ENCODE results near the gene VPS35L. TPM values are rescaled to one million over a fixed set of nuclear protein-coding genes. Genes with fewer than 3 reads are reported as not detected.

Gene VPS35L
- total and polyA plus RNA-seq, 10 of the 15 experiments (the other 5 are each of a cell fraction or from before 2014, with no cell fraction given): 14.9 to 44.1 (median 26.3) TPM

- peaks cover 11% of the 10 kb centered on the region for H3K4me1 ChIP-seq (ENCODE audit: control insufficient read depth, insufficient read depth, low read length)
- in situ Hi-C loops (cut with MboI): loop anchor here (10.0 kb wide), 1 partner anchor 730 kb away; the partner anchor contains the start of gene RPS15A
- TF ChIP-seq CBX5 (IDR thresholded peaks at IDR 0.05; ENCODE audit: low read depth) (no peak), RBBP5 (conservative IDR thresholded peaks at IDR 0.05) (no peak), SMC3 (IDR thresholded peaks at IDR 0.05; ENCODE audit: borderline replicate concordance, low read length) (no peak), ZZZ3 (IDR thresholded peaks at IDR 0.05; ENCODE audit: control insufficient read depth, insufficient read length, low read depth) (no peak), ZNF687 (IDR thresholded peaks at IDR 0.05) (no peak), MEF2B (IDR thresholded peaks at IDR 0.05; ENCODE audit: partially characterized antibody, poor library complexity, severe bottlenecking) (no peak), SPI1 (IDR thresholded peaks at IDR 0.05; ENCODE audit: borderline replicate concordance, insufficient read depth, low read depth, low read length) (0 out of 2 replicates have a peak, but pooled peaks have one; percentile 15), YY1 (IDR thresholded peaks at IDR 0.05; ENCODE audit: low read depth, low read length) (peak; percentile 84), PML (IDR thresholded peaks at IDR 0.05; ENCODE audit: low read length) (0 out of 2 replicates have a peak, but pooled peaks have one; percentile 38), MXI1 (IDR thresholded peaks at IDR 0.05; ENCODE audit: low read depth, low read length) (peak; percentile 63; the same call in 1 of the 2 replicates)
- TF ChIP-seq, protein P1, sequence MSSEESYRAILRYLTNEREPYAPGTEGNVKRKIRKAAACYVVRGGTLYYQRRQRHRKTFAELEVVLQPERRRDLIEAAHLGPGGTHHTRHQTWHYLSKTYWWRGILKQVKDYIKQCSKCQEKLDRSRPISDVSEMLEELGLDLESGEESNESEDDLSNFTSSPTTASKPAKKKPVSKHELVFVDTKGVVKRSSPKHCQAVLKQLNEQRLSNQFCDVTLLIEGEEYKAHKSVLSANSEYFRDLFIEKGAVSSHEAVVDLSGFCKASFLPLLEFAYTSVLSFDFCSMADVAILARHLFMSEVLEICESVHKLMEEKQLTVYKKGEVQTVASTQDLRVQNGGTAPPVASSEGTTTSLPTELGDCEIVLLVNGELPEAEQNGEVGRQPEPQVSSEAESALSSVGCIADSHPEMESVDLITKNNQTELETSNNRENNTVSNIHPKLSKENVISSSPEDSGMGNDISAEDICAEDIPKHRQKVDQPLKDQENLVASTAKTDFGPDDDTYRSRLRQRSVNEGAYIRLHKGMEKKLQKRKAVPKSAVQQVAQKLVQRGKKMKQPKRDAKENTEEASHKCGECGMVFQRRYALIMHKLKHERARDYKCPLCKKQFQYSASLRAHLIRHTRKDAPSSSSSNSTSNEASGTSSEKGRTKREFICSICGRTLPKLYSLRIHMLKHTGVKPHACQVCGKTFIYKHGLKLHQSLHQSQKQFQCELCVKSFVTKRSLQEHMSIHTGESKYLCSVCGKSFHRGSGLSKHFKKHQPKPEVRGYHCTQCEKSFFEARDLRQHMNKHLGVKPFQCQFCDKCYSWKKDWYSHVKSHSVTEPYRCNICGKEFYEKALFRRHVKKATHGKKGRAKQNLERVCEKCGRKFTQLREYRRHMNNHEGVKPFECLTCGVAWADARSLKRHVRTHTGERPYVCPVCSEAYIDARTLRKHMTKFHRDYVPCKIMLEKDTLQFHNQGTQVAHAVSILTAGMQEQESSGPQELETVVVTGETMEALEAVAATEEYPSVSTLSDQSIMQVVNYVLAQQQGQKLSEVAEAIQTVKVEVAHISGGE (CRISPR knock-in tag; IDR thresholded peaks at IDR 0.05): no peak
- TF ChIP-seq, protein P2, sequence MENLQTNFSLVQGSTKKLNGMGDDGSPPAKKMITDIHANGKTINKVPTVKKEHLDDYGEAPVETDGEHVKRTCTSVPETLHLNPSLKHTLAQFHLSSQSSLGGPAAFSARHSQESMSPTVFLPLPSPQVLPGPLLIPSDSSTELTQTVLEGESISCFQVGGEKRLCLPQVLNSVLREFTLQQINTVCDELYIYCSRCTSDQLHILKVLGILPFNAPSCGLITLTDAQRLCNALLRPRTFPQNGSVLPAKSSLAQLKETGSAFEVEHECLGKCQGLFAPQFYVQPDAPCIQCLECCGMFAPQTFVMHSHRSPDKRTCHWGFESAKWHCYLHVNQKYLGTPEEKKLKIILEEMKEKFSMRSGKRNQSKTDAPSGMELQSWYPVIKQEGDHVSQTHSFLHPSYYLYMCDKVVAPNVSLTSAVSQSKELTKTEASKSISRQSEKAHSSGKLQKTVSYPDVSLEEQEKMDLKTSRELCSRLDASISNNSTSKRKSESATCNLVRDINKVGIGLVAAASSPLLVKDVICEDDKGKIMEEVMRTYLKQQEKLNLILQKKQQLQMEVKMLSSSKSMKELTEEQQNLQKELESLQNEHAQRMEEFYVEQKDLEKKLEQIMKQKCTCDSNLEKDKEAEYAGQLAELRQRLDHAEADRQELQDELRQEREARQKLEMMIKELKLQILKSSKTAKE (IDR thresholded peaks at IDR 0.05; ENCODE audit: low read depth, poor library complexity, severe bottlenecking): peak; percentile 49
Measured at GRCh38 chr16:19524616-19525384, 30.7 kb upstream of the VPS35L start.

More at GRCh38 chr16:19524616-19525384, 30.7 kb upstream of the VPS35L start:
- Histone ChIP-seq H3K4me3 (peak overlapping the region; percentile 69), H3K27ac (ENCODE audit: control insufficient read depth, insufficient read depth) (peak overlapping the region; percentile 72), H3K9ac (ENCODE audit: control insufficient read depth, insufficient read depth, low read length) (peak overlapping the region; percentile 57), H3K4me2 (ENCODE audit: control insufficient read depth, insufficient read depth) (peak overlapping the region; percentile 84), H2AFZ (ENCODE audit: control insufficient read depth, low read depth, low read length) (peak overlapping the region; percentile 89), H3K36me3 (ENCODE audit: control insufficient read depth in 2 of 2, insufficient read depth in 2 of 2, low read length in 1 of 2) (no peaks in the 10 kb centered on the region; a peak in 2 of 4 replicates), H3K27me3 (replicated peaks in 1 of 2; ENCODE audit: control insufficient read depth in 2 of 2, insufficient read depth in 2 of 2, low read length in 1 of 2) (no peaks in the 10 kb centered on the region), H4K20me1 (ENCODE audit: control insufficient read depth, insufficient read depth) (no peaks in the 10 kb centered on the region), H3K9me3 (replicated peaks; ENCODE audit: control insufficient read depth, insufficient read depth, low read length) (no peaks in the 10 kb centered on the region), H3K79me2 (ENCODE audit: control insufficient read depth, insufficient read depth, low read length) (peaks cover 56% of the 10 kb centered on the region)
- FAIRE-seq: no peak
- BruUV-seq (replicated peaks): no TSS peak
- ATAC-seq: peak; percentile 33
- WGBS (ENCODE audit: insufficient coverage, insufficient replicate concordance, low lambda C conversion rate, missing lambda C conversion rate): 2% methylated on average over 19 of the region's 19 CpGs
- DNase-seq (ENCODE audit: low read depth, low spot score): peak; percentile 45
- SMC1A ChIA-PET (ENCODE audit: uncharacterized antibody, unreplicated experiment): interaction anchor here (0.6 to 4.5 kb wide), 8 partner anchors 10 to 147 kb away, joined by 3 to 19 read pairs (median 3); partner anchors contain the start of gene VPS35L
- CTCF ChIA-PET: interaction anchor here (0.9 to 5.2 kb wide), 3 partner anchors 16 to 30 kb away, joined by 3 to 56 read pairs (median 20); partner anchors contain the start of gene VPS35L
- RAD21 ChIA-PET (ENCODE audit: unreplicated experiment): interaction anchor here (0.6 to 2.5 kb wide), 5 partner anchors 9 to 362 kb away, joined by 3 to 24 read pairs (median 4); partner anchors contain the start of gene VPS35L
- POLR2A ChIA-PET: interaction anchor here (1.5 to 2.6 kb wide), 2 partner anchors 28 to 30 kb away, joined by 5 to 23 read pairs; partner anchors contain the start of gene VPS35L
- intact Hi-C loops (cut with micrococcal nuclease; ENCODE audit: unreplicated experiment): loop anchor here (2.0 to 5.0 kb wide), 2 partner anchors 30 to 457 kb away; partner anchors contain the start of genes COQ7 and VPS35L
